ENCODE measurements around the gene DGKA. TPM values are rescaled to one million over a fixed set of nuclear protein-coding genes. Genes with fewer than 3 reads are reported as not detected.
A peak's percentile ranks its signal among the peaks of the same experiment; 100 is the strongest.
"Not testable (repeated sequence)": the region's sequence is repeated elsewhere in the genome, so short reads cannot be mapped to it uniquely, and the experiment has no call there.

The DGKA gene
- total RNA-seq, 1 donor from 2014 or later = 108 TPM

GRCh38 chr12:55978393-55978792, 47.4 kb downstream of the DGKA start:
- Histone ChIP-seq H3K9ac (ENCODE audit: low read length) (no peak overlapping the region), H3K4me2 (ENCODE audit: low read length) (no peak overlapping the region), H2AFZ (ENCODE audit: low read depth, low read length) (no peak overlapping the region), H3K36me3 (ENCODE audit: insufficient read depth, low read length) (peaks cover 17% of the 10 kb centered on the region), H4K20me1 (ENCODE audit: insufficient read depth, low read length) (peaks cover 53% of the 10 kb centered on the region), H3K79me2 (ENCODE audit: insufficient read depth, low read length) (peaks cover 67% of the 10 kb centered on the region), H3K27me3 (ENCODE audit: insufficient read depth, low read length) (no peaks in the 10 kb centered on the region), H3K9me3 (ENCODE audit: insufficient read depth, low read depth, low read length) (no peaks in the 10 kb centered on the region), H3K4me3 (ENCODE audit: insufficient read depth, low read depth, low read length) (no peak overlapping the region), H3K27ac (ENCODE audit: low read depth, low read length) (no peak overlapping the region), H3K4me1 (ENCODE audit: insufficient read depth, low read length) (peaks cover 5% of the 10 kb centered on the region)
- Mint-ChIP-seq H3K4me1 (ENCODE audit: low read depth, unreplicated experiment) (peaks cover 17% of the 10 kb centered on the region), H3K9me3 (ENCODE audit: unreplicated experiment) (no peaks in the 10 kb centered on the region), H3K36me3 (ENCODE audit: low read depth, unreplicated experiment) (peaks cover 25% of the 10 kb centered on the region), H3K4me3 (ENCODE audit: unreplicated experiment) (no peak overlapping the region), H3K27ac (ENCODE audit: unreplicated experiment) (no peak overlapping the region), H3K27me3 (ENCODE audit: low read depth, unreplicated experiment) (no peaks in the 10 kb centered on the region)
- DNase-seq (ENCODE audit: low read depth) = no peak
- no peak for FAIRE-seq
- TF ChIP-seq, protein P1, sequence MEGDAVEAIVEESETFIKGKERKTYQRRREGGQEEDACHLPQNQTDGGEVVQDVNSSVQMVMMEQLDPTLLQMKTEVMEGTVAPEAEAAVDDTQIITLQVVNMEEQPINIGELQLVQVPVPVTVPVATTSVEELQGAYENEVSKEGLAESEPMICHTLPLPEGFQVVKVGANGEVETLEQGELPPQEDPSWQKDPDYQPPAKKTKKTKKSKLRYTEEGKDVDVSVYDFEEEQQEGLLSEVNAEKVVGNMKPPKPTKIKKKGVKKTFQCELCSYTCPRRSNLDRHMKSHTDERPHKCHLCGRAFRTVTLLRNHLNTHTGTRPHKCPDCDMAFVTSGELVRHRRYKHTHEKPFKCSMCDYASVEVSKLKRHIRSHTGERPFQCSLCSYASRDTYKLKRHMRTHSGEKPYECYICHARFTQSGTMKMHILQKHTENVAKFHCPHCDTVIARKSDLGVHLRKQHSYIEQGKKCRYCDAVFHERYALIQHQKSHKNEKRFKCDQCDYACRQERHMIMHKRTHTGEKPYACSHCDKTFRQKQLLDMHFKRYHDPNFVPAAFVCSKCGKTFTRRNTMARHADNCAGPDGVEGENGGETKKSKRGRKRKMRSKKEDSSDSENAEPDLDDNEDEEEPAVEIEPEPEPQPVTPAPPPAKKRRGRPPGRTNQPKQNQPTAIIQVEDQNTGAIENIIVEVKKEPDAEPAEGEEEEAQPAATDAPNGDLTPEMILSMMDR (IDR thresholded peaks at IDR 0.05; ENCODE audit: insufficient read depth, low read depth, low read length) = no peak
- no peak for TF ChIP-seq EZH2 (IDR thresholded peaks at IDR 0.05; ENCODE audit: insufficient read depth, low read length)

GRCh38 chr12:55979069-55979468, 48.1 kb downstream of the DGKA start:
- Histone ChIP-seq H3K9me3 (ENCODE audit: insufficient read depth, low read depth, low read length) (no peaks in the 10 kb centered on the region), H3K79me2 (ENCODE audit: insufficient read depth, low read length) (peaks cover 70% of the 10 kb centered on the region), H3K27ac (ENCODE audit: low read depth, low read length) (no peak overlapping the region), H2AFZ (ENCODE audit: low read depth, low read length) (no peak overlapping the region), H3K27me3 (ENCODE audit: insufficient read depth, low read length) (no peaks in the 10 kb centered on the region), H3K4me1 (ENCODE audit: insufficient read depth, low read length) (peaks cover 5% of the 10 kb centered on the region), H3K4me3 (ENCODE audit: insufficient read depth, low read depth, low read length) (no peak overlapping the region), H3K36me3 (ENCODE audit: insufficient read depth, low read length) (peaks cover 17% of the 10 kb centered on the region), H3K9ac (ENCODE audit: low read length) (no peak overlapping the region), H3K4me2 (ENCODE audit: low read length) (no peak overlapping the region), H4K20me1 (ENCODE audit: insufficient read depth, low read length) (peaks cover 53% of the 10 kb centered on the region)
- Mint-ChIP-seq H3K9me3 (ENCODE audit: unreplicated experiment) (no peaks in the 10 kb centered on the region), H3K36me3 (ENCODE audit: low read depth, unreplicated experiment) (peaks cover 25% of the 10 kb centered on the region), H3K4me1 (ENCODE audit: low read depth, unreplicated experiment) (peaks cover 17% of the 10 kb centered on the region), H3K27ac (ENCODE audit: unreplicated experiment) (peak overlapping the region; percentile 86), H3K27me3 (ENCODE audit: low read depth, unreplicated experiment) (no peaks in the 10 kb centered on the region), H3K4me3 (ENCODE audit: unreplicated experiment) (no peak overlapping the region)
- DNase-seq (ENCODE audit: low read depth) = no peak
- no peak for TF ChIP-seq EZH2 (IDR thresholded peaks at IDR 0.05; ENCODE audit: insufficient read depth, low read length)
- TF ChIP-seq, protein P1 (IDR thresholded peaks at IDR 0.05; ENCODE audit: insufficient read depth, low read depth, low read length) = no peak
- no peak for FAIRE-seq

- not testable (repeated sequence) for H2AFZ ChIP-seq (ENCODE audit: low read depth, low read length); H3K4me3 Mint-ChIP-seq (ENCODE audit: unreplicated experiment); H3K27ac ChIP-seq (ENCODE audit: low read depth, low read length); FAIRE-seq; H3K27me3 Mint-ChIP-seq (ENCODE audit: low read depth, unreplicated experiment); H3K27me3 ChIP-seq (ENCODE audit: insufficient read depth, low read length); H3K27ac Mint-ChIP-seq (ENCODE audit: unreplicated experiment); H3K9ac ChIP-seq (ENCODE audit: low read length); H3K9me3 Mint-ChIP-seq (ENCODE audit: unreplicated experiment); H3K4me3 ChIP-seq (ENCODE audit: insufficient read depth, low read depth, low read length); DNase-seq (ENCODE audit: low read depth); H3K4me1 ChIP-seq (ENCODE audit: insufficient read depth, low read length); H3K9me3 ChIP-seq (ENCODE audit: insufficient read depth, low read depth, low read length)
- peaks cover 42% of the 10 kb centered on the region for H3K79me2 ChIP-seq (ENCODE audit: insufficient read depth, low read length)
- Mint-ChIP-seq H3K4me1 (ENCODE audit: low read depth, unreplicated experiment) (peaks cover 14% of the 10 kb centered on the region), H3K36me3 (ENCODE audit: low read depth, unreplicated experiment) (peaks cover 31% of the 10 kb centered on the region)
- H3K36me3 ChIP-seq (ENCODE audit: insufficient read depth, low read length) = peaks cover 29% of the 10 kb centered on the region
- H4K20me1 ChIP-seq (ENCODE audit: insufficient read depth, low read length) = peaks cover 49% of the 10 kb centered on the region
- peak overlapping the region; percentile 7 for H3K4me2 ChIP-seq (ENCODE audit: low read length)
These were observed 50.9 kb downstream of the DGKA start for GRCh38 chr12:55981882-55982281.
